Measurements from ENCODE around the gene EAF1. TPM values are rescaled to one million over a fixed set of nuclear protein-coding genes. Genes with fewer than 3 reads are reported as not detected.

EAF1 gene
- total RNA-seq, 1 donor from 2014 or later: 16.3 TPM

GRCh38 chr3:15470849-15471248 is 43.5 kb downstream of the EAF1 start:
- DNase-seq (ENCODE audit: low read depth): no peak
- H3K4me3 ChIP-seq (ENCODE audit: low read depth, low read length): no peak overlapping the region
- TF ChIP-seq CTCF (conservative IDR thresholded peaks at IDR 0.05; ENCODE audit: low read depth, low read length): no peak

- H3K4me3 ChIP-seq (ENCODE audit: low read depth, low read length): no peak overlapping the region
- DNase-seq (ENCODE audit: low read depth): no peak
- TF ChIP-seq CTCF (conservative IDR thresholded peaks at IDR 0.05; ENCODE audit: low read depth, low read length): no peak
Observed at GRCh38 chr3:15471861-15472260, 44.5 kb downstream of the EAF1 start.

- no peak for TF ChIP-seq CTCF (conservative IDR thresholded peaks at IDR 0.05; ENCODE audit: low read depth, low read length)
- DNase-seq (ENCODE audit: low read depth): no peak
- H3K4me3 ChIP-seq (ENCODE audit: low read depth, low read length): no peak overlapping the region
Observed at GRCh38 chr3:15475161-15475560, 47.8 kb downstream of the EAF1 start.

- H3K4me3 ChIP-seq (ENCODE audit: low read depth, low read length): no peak overlapping the region
- no peak for TF ChIP-seq CTCF (conservative IDR thresholded peaks at IDR 0.05; ENCODE audit: low read depth, low read length)
- no peak for DNase-seq (ENCODE audit: low read depth)
Observed at GRCh38 chr3:15476378-15476777, 49.0 kb downstream of the EAF1 start.

- H3K4me3 ChIP-seq (ENCODE audit: low read depth, low read length): no peak overlapping the region
- TF ChIP-seq CTCF (conservative IDR thresholded peaks at IDR 0.05; ENCODE audit: low read depth, low read length): no peak
- no peak for DNase-seq (ENCODE audit: low read depth)
Observed at GRCh38 chr3:15477951-15478639, 50.7 kb downstream of the EAF1 start.

- no peak for TF ChIP-seq CTCF (conservative IDR thresholded peaks at IDR 0.05; ENCODE audit: low read depth, low read length)
- no peak for DNase-seq (ENCODE audit: low read depth)
- no peak overlapping the region for H3K4me3 ChIP-seq (ENCODE audit: low read depth, low read length)
Observed at GRCh38 chr3:15478640-15478979, 51.2 kb downstream of the EAF1 start.
